Tibial nerve (tissue), 4 donors: ENCODE data around the gene NFATC2.

Experiments used
- EP300 ChIP-seq, 2 donors: sonication (generic); formaldehyde crosslinking; IDR thresholded peaks; one replicate each; pipeline ENCODE4 v1.6.1; 2017; ENCODE audit warnings: antibody characterized with exemption in 2 of 2, mild to moderate bottlenecking in 1 of 2
- TF ChIP-seq, protein P1 (sequence below), 5 experiments: fragments of 200-600 bp in 3 of 5; fragments of 450-650 bp in 2 of 5; sonication (generic) in 3 of 5; IDR thresholded peaks; one replicate each; pipeline ENCODE4 v1.5.1; 2016 to 2019; ENCODE audit warnings: antibody characterized with exemption in 5 of 5, mild to moderate bottlenecking in 3 of 5, moderate library complexity in 2 of 5

DNA sequence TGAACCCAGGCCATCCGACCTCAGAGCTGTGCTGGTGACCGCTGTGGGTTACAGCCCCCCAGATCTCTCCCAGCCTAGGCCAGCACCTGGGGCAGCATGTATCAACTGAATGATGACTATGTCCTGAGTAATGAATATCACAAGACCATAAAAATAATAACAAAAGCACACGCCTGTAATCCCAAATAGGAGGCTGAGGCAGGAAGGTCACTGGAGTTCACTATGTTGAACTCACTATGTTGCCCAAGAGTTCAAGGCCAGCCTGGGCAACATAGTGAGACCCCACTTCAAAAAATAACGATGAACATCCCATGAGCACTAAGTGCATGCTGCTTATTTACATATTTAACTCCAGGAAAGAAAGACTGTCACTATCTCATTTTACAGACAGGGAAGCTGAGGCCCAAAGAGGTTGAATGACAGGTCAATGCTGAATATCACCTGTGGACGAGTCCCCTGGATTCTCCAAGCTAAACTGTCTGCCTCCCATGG, 92.3 kb downstream of the NFATC2 start:
- no peak for TF ChIP-seq EP300 (IDR thresholded peaks at IDR 0.05)
- TF ChIP-seq, protein P1, sequence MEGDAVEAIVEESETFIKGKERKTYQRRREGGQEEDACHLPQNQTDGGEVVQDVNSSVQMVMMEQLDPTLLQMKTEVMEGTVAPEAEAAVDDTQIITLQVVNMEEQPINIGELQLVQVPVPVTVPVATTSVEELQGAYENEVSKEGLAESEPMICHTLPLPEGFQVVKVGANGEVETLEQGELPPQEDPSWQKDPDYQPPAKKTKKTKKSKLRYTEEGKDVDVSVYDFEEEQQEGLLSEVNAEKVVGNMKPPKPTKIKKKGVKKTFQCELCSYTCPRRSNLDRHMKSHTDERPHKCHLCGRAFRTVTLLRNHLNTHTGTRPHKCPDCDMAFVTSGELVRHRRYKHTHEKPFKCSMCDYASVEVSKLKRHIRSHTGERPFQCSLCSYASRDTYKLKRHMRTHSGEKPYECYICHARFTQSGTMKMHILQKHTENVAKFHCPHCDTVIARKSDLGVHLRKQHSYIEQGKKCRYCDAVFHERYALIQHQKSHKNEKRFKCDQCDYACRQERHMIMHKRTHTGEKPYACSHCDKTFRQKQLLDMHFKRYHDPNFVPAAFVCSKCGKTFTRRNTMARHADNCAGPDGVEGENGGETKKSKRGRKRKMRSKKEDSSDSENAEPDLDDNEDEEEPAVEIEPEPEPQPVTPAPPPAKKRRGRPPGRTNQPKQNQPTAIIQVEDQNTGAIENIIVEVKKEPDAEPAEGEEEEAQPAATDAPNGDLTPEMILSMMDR (IDR thresholded peaks at IDR 0.05) = no peak
